ENCODE results near the gene RIC1. TPM values are rescaled to one million over a fixed set of nuclear protein-coding genes. Genes with fewer than 3 reads are reported as not detected.
"Not testable (repeated sequence)": the region's sequence is repeated elsewhere in the genome, so short reads cannot be mapped to it uniquely, and the experiment has no call there.

RIC1 gene
- total RNA-seq, 1 experiment from 2014 or later: 11.4 TPM

- intact Hi-C loops (cut with micrococcal nuclease; ENCODE audit: unreplicated experiment): no loop called here
- Mint-ChIP-seq H3K27ac (ENCODE audit: unreplicated experiment) (no peak overlapping the region), H3K4me1 (ENCODE audit: low read depth, unreplicated experiment) (peaks cover 19% of the 10 kb centered on the region), H3K36me3 (ENCODE audit: insufficient read depth, unreplicated experiment) (peaks cover 4% of the 10 kb centered on the region), H3K27me3 (ENCODE audit: unreplicated experiment) (no peaks in the 10 kb centered on the region), H3K4me3 (ENCODE audit: low read depth, unreplicated experiment) (no peak overlapping the region), H3K9me3 (ENCODE audit: low read depth, unreplicated experiment) (peaks cover 7% of the 10 kb centered on the region)
- CTCF ChIA-PET: interaction anchor here (0.6 kb wide), 1 partner anchor 365 kb away, joined by 10 read pairs; no protein-coding TSS in a partner anchor
- DNase-seq: no peak
- TF ChIP-seq, protein P1, sequence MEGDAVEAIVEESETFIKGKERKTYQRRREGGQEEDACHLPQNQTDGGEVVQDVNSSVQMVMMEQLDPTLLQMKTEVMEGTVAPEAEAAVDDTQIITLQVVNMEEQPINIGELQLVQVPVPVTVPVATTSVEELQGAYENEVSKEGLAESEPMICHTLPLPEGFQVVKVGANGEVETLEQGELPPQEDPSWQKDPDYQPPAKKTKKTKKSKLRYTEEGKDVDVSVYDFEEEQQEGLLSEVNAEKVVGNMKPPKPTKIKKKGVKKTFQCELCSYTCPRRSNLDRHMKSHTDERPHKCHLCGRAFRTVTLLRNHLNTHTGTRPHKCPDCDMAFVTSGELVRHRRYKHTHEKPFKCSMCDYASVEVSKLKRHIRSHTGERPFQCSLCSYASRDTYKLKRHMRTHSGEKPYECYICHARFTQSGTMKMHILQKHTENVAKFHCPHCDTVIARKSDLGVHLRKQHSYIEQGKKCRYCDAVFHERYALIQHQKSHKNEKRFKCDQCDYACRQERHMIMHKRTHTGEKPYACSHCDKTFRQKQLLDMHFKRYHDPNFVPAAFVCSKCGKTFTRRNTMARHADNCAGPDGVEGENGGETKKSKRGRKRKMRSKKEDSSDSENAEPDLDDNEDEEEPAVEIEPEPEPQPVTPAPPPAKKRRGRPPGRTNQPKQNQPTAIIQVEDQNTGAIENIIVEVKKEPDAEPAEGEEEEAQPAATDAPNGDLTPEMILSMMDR (IDR thresholded peaks at IDR 0.05; ENCODE audit: unreplicated experiment): no peak
- BruUV-seq (replicated peaks): no TSS peak
These were observed 38.5 kb downstream of the RIC1 start for GRCh38 chr9:5667391-5667790.

- H3K27ac Mint-ChIP-seq (ENCODE audit: unreplicated experiment): no peak overlapping the region
- no peak for DNase-seq
- TF ChIP-seq, protein P1 (IDR thresholded peaks at IDR 0.05; ENCODE audit: unreplicated experiment): no peak
- no TSS peak for BruUV-seq (replicated peaks)
- no peaks in the 10 kb centered on the region for H3K27me3 Mint-ChIP-seq (ENCODE audit: unreplicated experiment)
- peaks cover 25% of the 10 kb centered on the region for H3K4me1 Mint-ChIP-seq (ENCODE audit: low read depth, unreplicated experiment)
- peaks cover 4% of the 10 kb centered on the region for H3K36me3 Mint-ChIP-seq (ENCODE audit: insufficient read depth, unreplicated experiment)
- CTCF ChIA-PET: no interaction called here
- H3K4me3 Mint-ChIP-seq (ENCODE audit: low read depth, unreplicated experiment): no peak overlapping the region
- intact Hi-C loops (cut with micrococcal nuclease; ENCODE audit: unreplicated experiment): no loop called here
- H3K9me3 Mint-ChIP-seq (ENCODE audit: low read depth, unreplicated experiment): no peaks in the 10 kb centered on the region
These were observed 41.2 kb downstream of the RIC1 start for GRCh38 chr9:5670079-5670478.

GRCh38 chr9:5671711-5672353, 42.9 kb downstream of the RIC1 start:
- no peak for DNase-seq

DNA sequence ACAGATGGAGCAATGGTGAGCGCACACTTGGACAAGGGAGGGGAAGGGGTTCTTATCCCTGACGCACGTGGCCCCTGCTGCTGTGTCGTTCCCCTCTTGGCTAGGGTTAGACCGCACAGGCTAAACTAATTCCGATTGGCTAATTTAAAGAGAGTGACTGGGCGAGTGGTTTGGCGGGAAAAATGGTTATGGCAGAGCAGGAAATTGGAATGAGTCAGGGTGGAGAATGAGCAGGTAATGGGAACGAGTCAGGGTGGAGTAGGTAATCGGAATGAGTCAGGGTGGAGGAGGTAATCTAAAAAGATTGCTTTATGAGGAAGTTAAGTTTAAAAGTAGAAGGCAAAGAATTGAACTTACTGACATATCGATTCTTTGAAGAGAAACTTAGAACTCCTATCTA, 46.1 kb downstream of the RIC1 start:
- CTCF ChIA-PET: not testable (repeated sequence)
- peaks cover 23% of the 10 kb centered on the region for H3K4me1 Mint-ChIP-seq (ENCODE audit: low read depth, unreplicated experiment)

More at GRCh38 chr9:5671711-5672353, 42.9 kb downstream of the RIC1 start:
- no TSS peak for BruUV-seq (replicated peaks)
- Mint-ChIP-seq H3K4me1 (ENCODE audit: low read depth, unreplicated experiment) (peaks cover 23% of the 10 kb centered on the region), H3K9me3 (ENCODE audit: low read depth, unreplicated experiment) (no peaks in the 10 kb centered on the region), H3K4me3 (ENCODE audit: low read depth, unreplicated experiment) (no peak overlapping the region), H3K36me3 (ENCODE audit: insufficient read depth, unreplicated experiment) (no peaks in the 10 kb centered on the region), H3K27ac (ENCODE audit: unreplicated experiment) (peak overlapping the region; percentile 25), H3K27me3 (ENCODE audit: unreplicated experiment) (no peaks in the 10 kb centered on the region)
- TF ChIP-seq, protein P1 (IDR thresholded peaks at IDR 0.05; ENCODE audit: unreplicated experiment): no peak
- CTCF ChIA-PET: no interaction called here
- intact Hi-C loops (cut with micrococcal nuclease; ENCODE audit: unreplicated experiment): no loop called here

DNA sequence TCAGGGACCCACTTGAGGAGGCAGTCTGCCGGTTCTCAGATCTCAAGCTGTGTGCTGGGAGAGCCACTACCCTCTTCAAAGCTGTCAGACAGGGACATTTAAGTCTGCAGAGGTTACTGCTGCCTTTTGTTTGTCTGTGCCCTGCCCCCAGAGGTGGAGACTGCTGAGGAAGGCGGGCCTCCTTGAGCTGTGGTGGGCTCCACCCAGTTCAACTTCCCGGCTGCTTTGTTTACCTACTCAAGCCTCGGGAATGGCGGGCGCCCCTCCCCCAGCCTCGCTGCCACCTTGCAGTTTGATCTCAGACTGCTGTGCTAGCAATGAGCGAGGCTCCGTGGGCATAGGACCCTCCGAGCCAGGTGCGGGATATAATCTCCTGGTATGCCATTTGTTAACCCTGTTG, 54.7 kb downstream of the RIC1 start:
- H3K27me3 Mint-ChIP-seq (ENCODE audit: unreplicated experiment); H3K27ac Mint-ChIP-seq (ENCODE audit: unreplicated experiment); BruUV-seq (replicated peaks); CTCF ChIA-PET; H3K4me1 Mint-ChIP-seq (ENCODE audit: low read depth, unreplicated experiment); H3K9me3 Mint-ChIP-seq (ENCODE audit: low read depth, unreplicated experiment); H3K36me3 Mint-ChIP-seq (ENCODE audit: insufficient read depth, unreplicated experiment); intact Hi-C loops (cut with micrococcal nuclease; ENCODE audit: unreplicated experiment): not testable (repeated sequence)
- peak overlapping the region; percentile 67 for H3K4me3 Mint-ChIP-seq (ENCODE audit: low read depth, unreplicated experiment)
- peak; percentile 57 for DNase-seq

More for the DNA sequence above, 46.1 kb downstream of the RIC1 start:
- intact Hi-C loops (cut with micrococcal nuclease; ENCODE audit: unreplicated experiment); DNase-seq; H3K9me3 Mint-ChIP-seq (ENCODE audit: low read depth, unreplicated experiment); H3K4me3 Mint-ChIP-seq (ENCODE audit: low read depth, unreplicated experiment); BruUV-seq (replicated peaks); H3K36me3 Mint-ChIP-seq (ENCODE audit: insufficient read depth, unreplicated experiment); H3K27me3 Mint-ChIP-seq (ENCODE audit: unreplicated experiment): not testable (repeated sequence)
- H3K27ac Mint-ChIP-seq (ENCODE audit: unreplicated experiment): peak overlapping the region; percentile 3
